GM18873 (cell line): ENCODE results near the gene CTNNBL1.
"Not testable (repeated sequence)": the region's sequence is repeated elsewhere in the genome, so short reads cannot be mapped to it uniquely, and the experiment has no call there.

Experiments
- ATAC-seq: cut with Tn5 transposase; IDR thresholded peaks from one replicate; pipeline ENCODE4 v1.9.1; 2021; ENCODE audit warnings: mild to moderate bottlenecking, moderate library complexity, moderate number of reproducible peaks; ENCODE audit not compliant: unreplicated experiment, low FRiP score

The CTNNBL1 gene

DNA sequence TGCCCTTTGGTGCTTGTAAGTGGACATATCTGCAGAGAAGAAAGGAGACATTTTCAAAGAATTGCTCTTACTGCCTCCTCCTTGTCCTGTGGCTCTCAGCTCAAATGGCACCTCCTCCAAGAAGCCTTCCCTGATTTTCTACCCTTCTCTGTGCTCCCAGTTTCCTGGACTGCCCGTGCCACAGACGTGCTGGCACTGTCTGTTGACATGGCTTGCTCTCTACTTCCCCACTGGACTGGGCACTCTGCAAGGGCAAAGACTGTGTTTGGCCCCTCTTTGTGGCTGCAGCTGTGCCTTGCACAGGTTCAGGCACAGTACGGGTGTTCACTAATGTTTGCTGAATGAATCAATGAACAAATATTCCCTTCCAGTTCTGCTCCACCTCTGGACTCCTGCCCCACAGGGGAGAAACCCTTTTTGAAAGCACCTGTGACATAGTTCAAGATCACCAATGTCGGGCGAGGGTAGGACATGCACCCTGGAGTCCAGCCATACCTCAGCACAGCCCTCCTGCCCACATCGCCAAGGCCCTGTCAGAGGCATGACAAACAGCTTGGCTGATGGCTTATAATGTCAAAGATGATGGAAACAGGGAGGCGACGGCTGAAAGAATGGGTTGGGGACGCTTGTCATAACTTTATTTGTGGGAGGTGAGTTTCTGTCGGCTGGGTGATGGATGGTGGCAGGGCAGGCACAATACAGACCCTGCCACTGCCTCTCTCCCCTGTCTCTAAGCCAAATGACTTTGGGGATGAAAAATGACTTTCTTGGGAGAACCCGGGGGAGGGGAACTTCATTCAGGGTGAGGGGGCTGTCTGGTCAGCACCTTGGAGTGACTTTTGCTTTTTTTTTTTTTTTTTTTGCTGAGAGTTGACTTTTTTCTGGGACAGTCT lies 15.6 kb upstream of the CTNNBL1 start:
- no peak for ATAC-seq

DNA sequence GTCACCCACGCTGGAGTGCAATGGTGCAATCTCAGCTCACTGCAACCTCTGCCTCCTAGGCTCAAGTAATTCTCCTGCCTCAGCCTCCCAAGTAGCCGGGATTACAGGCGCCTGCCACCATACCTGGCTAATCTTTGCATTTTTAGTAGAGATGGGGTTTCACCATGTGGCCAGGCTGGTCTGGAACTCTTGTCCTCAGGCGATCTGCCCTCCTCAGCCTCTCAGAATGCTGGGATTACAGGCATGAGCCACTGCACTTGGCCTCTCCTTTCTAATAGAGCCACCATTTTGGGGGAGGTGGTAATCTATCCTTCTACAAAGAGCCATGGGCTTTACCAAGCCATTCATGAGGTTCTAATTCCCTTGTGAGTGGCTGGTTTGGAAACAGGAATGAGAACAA lies 14.1 kb upstream of the CTNNBL1 start:
- not testable (repeated sequence) for ATAC-seq

DNA sequence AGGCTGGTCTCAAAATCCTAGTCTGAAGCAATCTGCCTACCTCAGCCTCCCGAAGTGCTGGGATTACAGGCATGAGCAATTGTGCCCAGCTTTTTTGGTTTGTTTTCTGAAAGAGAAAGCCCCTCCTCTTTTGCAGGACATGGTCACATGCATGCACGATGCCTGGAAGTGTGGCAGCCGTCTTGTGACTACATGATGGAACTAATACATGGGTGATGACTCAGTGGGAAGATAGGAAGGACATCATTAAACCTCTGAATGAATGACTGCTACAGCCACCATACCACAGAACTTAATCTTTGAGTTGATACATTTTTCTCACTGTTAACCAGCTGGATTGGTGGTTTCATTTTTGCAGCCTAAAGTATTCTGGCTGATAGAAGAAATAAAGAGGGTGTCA lies 13.4 kb upstream of the CTNNBL1 start:
- no peak for ATAC-seq

DNA sequence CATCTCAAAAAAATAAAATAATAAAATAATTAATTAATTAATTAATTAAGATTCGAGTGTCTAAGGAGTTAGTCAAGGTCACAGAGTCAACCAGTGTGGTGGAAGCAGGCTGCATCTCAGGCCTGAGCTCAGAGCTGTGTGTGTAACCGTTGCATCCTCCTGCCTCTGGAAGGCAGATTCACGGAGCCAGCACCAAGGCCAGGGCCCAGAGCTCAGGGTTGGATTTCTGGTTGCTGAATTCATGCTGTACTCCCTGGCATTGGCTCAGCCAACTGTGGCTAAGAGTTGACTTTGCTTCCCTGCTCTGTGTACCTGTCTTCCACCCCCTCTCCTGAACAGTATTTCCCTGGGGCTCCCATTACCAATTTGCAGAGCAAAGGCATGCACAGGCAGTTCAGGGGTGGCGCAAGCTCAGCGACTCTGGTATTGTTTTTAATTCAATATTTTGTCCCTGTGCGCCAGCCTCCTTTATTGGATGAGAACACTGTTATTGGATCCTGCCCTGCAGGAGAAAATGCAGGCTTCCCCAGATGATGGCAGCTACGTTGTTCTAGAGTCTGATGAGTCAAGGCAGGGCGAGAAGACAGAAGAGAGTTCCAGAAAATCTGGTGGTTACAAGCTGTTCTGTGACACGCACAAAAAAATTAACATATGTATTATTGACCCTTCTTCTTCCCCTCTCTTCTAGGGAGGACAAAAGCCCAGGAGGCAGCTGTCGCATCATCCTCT lies 12.3 kb upstream of the CTNNBL1 start:
- no peak for ATAC-seq

DNA sequence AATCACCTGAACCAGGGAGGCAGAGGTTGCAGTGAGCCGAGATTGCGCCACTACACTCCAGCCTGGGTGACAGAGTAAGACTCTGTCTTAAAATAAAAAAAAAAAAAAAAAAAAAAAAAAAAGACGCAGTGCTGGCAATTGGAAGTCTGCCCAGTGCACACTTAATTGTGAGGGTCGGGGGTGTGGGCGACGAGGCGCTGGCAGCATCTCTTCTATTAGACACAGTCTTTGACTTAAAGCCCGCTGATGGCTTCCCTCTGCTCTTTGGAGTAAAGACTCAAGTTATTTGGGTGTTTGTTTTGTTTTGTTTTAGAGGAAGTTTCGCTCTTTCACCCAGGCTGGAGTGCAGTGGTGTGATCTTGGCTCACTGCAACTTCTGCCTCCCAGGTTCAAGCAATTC lies 10.7 kb upstream of the CTNNBL1 start:
- ATAC-seq = not testable (repeated sequence)

DNA sequence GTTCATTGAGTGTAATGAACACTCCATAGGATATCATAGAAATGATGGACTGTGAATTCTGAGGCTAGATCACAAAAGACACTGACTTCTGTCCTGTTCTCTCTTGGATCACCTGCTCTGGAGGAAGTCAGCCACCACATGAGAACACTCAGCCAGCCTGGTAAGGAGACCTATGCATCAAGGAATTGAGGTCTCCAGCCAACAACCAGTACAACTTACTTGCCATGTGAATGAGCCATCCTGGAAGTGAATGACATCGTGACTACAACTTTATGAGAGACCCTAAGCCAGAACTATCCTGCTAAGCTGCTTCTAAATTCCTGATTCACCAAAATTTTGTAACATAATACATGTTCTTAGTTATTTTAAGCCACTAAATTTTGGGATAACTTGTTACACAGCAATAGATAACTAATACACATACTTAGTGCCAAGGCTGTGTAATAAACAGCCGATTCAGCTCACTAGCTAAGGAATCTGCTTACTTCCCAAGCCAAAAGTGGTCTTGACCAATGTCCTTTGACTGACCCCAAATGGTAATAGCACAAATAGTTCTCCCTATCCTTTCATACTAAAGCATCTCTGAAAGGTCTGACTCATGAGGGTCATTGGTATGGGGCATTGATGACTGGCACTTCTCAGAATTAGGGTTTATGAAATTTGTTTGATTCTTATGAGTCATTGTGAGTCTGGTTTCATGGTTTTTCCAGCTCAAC lies 6.9 kb upstream of the CTNNBL1 start:
- no peak for ATAC-seq

DNA sequence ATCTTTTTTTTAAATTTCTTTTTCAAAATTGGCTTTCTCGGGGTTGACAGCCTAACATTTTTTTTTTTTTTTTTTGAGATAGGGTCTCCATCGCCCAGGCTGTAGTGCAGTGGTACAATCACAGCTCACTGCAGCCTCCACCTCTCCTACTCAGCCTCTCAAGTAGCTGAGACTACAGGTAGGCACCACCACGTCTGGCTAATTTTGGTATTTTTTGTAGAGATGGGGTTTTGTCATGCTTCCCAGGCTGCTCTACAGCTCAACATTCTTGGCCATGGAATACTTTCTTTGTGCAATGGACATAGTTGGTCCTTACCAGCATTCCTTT lies 6.4 kb upstream of the CTNNBL1 start:
- ATAC-seq = no peak

DNA sequence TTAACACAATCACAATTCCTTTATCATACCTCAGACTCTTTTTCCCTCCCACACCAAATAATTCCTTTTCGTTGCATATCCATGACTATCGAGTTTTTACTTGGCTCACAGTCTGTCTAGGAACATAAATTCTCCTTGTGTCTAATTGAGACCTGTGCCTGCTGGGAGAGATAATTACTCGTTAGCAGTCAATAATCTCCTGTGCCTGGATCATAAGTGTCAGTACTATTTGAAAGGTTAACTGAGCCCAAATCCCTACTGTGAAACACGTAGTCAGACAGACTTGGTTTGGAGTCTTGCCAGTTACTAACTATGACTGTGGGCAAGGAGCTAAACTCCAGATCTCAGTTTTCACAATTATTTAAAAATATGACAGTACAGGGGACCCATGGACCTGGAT lies 5.7 kb upstream of the CTNNBL1 start:
- no peak for ATAC-seq

DNA sequence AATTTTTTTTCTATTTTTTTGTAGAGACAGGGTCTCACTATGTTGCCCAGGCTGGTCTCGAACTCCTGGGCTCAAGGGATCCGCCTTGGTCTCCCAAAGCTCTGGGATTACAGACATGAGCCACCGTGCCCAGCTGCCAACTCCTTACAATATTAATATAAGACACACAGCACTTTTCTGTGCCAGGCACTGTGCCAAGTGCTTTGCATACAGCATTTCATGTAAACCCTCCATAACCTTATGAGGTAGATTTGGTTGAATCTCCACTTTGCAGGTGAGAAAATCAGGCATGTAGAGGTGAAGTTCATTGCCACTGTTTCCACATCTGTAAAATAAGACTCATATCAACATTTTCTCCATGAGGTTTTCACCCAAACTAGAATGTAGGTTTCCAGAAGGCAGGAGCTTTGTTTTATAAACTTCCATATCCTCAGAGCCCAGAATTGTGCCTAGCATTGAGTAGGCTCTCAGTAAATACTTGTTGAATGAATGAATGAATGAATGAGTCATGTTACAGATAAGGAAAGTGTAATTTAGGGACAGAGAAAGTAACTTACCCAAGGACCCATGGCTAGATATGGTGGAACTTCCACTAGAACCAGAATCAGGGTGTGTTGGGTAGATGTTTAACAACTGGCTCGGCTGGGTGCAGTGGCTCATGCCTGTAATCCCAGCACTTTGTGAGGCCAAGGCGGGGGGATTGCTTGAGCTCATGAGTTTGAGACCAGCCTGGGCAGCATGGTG lies 3.0 kb upstream of the CTNNBL1 start:
- ATAC-seq = no peak

DNA sequence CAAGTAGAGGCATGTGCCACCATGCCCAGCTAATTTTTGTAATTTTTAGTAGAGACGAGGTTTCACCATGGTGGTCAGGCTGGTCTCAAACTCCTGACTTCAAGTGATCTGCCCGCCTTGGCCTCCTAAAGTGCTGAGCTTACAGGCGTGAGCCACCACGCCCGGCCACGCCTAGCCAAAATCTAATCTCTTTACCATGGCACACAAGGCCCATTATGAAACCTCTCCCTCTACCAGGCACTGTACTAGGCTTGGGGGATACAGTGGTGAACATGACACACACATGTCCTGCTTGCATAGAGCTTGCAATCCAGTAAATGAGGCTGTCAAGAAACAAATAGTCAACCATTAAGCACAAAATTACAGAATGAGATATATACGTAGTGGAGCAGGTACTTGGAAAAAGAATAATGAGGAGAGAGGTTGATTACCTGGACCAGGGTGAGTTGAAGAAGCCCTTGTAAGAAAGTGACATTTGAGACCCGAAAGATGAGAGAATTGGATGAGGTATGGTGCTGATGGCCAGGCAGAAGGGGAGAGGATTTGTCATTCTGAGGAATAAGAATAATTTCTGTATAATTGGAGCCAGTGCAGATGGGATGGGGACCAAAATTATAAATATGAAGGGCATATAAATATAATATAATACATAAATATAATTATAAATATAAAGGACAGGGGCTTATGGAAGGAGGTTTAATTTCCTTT lies 1.2 kb upstream of the CTNNBL1 start:
- no peak for ATAC-seq

DNA sequence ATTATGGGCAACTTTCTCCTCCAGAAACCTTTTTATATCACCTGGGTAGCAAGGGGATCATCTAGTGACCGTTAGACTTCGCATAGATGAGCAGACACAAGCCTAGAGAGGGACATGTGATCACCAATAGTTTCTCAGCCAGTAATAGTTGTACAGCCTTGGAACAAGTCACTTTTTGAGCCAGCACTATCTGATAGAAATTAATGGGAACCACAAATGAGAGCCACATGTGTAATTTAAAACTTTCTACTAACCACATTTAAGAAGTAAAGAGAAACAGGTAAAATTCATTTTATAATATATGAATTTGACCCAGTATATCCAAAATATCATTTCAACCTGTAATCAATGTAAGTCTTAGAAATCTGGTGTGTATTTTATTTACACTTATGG lies 592 bp upstream of the CTNNBL1 start:
- no peak for ATAC-seq

DNA sequence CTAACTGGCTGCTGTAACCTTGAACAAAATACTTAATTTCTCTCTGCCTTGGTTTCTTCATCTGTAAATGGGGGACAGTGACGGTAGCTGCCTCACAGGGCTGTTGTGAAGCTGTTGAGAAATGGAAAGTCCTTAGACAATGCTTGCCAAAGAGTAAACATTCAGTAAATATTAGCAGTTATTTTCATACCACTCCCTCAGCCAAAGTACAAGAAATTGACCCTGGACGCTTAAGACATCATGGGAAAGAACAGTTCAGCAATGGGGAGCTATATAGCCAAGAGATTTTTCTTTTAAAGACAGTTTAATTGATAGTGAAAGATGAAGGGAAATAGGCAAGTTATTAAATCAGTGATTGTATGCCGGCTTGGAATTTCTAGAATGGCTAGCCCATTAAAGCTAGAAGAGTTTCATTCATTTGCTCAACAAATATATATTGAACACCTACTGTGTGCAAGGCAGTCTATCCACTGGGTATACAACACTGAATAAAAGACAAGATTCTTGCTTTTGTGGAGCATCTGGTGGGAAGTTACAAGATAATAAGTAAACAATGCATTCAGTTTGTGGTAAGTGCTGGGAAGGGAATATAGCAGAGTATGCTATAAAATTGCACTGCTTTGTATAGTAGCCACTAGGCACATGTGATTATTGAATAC lies 2.0 kb downstream of the CTNNBL1 start:
- no peak for ATAC-seq

DNA sequence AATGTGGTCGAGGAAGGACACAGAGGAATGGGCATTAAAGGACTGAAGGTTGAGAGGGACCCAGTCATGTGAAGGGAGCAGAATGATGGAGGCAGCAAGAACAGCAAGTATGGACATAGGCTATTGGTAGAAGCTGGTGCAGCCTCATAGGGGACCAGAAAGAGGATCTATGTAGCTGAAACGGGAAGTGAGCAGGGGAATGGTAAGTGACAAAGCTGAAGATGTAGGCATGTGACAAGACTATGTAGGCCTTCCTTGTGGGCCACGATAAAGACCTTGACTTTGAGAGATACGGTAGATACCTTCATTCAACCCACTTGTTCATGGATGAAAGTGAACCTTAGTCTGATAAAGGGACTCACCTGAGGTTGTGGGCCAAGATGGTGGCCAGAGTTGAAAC lies 3.5 kb downstream of the CTNNBL1 start:
- no peak for ATAC-seq

DNA sequence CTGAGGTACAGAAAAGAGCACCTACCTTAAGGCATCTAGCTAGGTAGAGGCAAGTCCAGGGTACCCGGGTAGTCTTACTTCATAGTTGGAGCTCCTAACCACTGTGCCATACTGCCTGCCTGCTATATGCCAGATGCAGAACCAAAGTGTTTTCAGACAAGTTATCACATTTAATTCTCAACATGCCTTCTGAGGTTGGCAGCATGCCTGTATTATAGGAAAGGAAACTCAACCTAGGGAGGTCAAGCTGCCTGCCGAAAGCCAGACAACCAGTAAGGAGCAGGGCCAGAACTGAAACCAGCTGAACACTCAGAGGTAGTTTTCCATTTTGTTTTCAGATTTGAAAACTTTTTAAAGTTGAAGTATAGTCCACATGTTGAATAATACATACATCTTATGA lies 5.4 kb downstream of the CTNNBL1 start:
- ATAC-seq = no peak

DNA sequence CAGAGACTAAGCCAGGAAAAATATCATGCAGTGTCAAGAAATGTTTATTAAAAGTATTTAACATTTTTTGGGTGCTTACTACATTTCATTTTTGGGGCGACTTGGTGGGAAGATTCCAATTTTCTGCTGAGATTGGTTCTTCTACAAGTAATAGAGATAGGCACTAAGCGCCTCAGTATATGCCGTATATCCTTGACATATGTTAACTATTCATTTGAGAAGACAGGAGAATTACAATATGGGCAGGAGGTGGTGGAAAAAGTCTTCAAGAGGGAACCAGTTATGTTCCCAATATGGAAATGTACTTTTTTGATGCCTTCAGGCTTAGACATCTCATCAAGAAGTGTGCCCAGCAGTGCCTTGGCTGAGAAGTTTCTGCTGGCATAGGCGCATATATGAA lies 6.5 kb downstream of the CTNNBL1 start:
- ATAC-seq = no peak

DNA sequence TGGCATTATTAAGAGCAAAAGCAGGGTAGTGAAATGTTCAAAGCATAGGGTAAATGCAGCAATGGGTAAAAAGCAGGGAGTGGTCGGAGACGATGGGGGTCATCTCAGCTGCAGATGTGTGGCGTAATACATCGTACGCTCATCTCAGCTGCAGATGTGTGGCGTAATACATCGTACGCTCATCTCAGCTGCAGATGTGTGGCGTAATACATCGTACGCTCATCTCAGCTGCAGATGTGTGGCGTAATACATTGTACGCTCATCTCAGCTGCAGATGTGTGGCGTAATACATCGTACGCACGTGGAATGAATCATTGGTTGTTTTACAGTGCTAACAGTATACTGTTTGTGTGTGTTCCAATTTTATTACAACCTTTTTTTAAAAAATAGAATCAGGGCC lies 7.8 kb downstream of the CTNNBL1 start:
- ATAC-seq = not testable (repeated sequence)

DNA sequence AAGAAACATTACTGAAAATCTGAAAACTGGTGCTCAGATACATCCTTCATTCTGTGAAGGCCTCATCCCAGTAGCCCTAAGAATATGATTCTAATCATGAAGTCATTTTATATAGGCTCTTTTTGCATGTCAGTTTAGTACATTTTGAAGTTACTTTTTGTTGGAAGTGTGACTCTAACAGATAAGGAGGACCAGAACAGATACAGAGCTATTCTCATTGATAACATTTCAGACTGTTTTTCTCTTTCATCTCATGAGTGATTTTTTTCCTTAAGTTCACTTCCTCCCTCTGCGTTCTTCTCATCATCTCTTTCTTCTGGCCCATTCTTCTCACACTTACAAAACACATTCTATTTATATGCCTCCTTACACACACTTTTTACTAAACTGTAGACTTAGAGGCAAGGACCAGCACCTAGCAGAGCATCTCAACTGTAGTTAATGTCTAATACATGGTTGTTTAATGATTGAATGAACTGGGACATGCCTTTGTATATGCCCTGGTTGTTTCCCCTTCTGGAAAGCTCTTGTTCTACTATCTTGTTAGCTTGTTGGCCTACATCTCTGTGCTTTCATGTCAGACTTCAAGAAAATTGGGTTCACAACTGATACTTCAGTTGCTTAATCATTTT lies 8.7 kb downstream of the CTNNBL1 start:
- no peak for ATAC-seq

DNA sequence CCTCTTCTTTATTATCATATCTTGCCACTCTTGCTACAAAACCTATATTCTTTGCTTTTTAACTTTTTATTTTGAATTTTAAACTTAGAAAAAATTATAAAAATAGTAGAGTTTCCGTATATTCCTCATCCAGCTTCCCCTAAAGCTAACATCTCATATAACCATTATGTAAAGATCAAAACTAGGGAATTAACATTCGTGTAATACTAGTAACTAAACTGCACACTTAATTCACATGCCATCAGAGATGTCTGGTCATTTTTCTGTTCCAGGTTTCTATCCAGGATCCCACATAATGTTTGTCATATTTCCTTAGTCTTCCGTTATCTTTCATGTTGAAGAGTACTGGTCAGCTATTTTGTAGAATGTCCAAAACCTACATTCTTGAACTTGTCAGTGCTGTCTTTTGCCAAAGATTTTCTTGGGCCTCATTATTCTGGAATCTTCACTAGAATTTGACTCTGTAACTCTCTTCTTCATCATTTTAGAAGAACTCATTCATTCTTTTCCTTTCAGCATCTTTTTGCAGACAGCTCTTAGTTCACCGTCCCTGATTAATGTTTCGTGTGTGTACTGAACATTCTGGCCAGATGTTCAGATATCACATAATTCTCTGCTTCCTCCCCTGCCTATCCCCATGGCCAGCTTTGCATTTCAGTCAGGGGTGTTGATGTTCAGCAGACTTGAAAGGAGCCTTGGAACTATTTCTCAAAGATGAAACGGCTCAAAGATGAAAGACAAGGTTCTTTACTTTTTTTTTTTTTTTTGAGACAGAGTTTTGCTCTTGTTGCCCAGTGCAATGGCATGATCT lies 9.4 kb downstream of the CTNNBL1 start:
- no peak for ATAC-seq
